ENCODE results near the gene RAB11A.

DNA sequence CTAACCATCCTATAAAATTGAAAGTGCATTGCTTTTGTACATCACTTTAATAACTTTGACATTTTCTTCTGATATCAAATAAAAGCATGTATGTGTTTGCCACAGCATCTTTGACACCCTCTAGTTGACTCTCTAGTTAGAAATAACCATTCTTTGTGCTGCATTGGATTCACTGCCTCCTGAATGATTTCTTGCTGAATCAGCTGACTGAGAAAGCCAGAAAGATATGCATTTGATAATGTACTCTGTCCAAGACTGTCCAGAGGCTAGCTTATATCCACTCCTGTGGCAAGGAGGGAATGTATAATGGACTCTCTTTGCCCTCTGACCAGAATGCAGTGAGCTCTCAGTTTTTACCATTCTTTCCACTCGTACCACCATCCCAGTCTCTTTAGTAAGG is 6.2 kb downstream of the RAB11A start:
- TF ChIP-seq POLR2AphosphoS5 (IDR thresholded peaks at IDR 0.05; ENCODE audit: borderline replicate concordance, low read depth, low read length) (no peak), EZH2 (IDR thresholded peaks at IDR 0.05) (no peak)

Measured in SK-N-MC (cell line).